GM12878 (cell line): Measurements from ENCODE around the gene SVOP. TPM values are rescaled to one million over a fixed set of nuclear protein-coding genes. Genes with fewer than 3 reads are reported as not detected.

Experiments
- ATAC-seq: fragments of 200-7000 bp; cut with Tn5 transposase; 3 replicates; pipeline ENCODE4 v1.9.1; 2020; ENCODE audit warnings: mild to moderate bottlenecking, moderate library complexity
- BruUV-seq: library from RNA; stranded (reverse); fragments of 400-500 nt; replicated peaks from 2 replicates; lab custom pipeline; 2021; lab: Mats Ljungman, UMichigan
- CTCF ChIA-PET: fragments of 300-600 bp; sonication (Branson Sonifier 250); formaldehyde crosslinking; extraction: SDS; loops from one replicate; lab custom pipeline; 2021; ENCODE audit warnings: inconsistent platforms; lab: Yijun Ruan, JAX
- POLR2A ChIA-PET: fragments of 350-600 bp; formaldehyde crosslinking; extraction: SDS; loops from one replicate; lab custom pipeline; 2021; ENCODE audit warnings: inconsistent platforms; lab: Charles Lee
- RAD21 ChIA-PET: fragments of 300-600 bp; sonication (Branson Sonifier 250); formaldehyde crosslinking; loops from one replicate; lab custom pipeline; 2023; ENCODE audit warnings: antibody characterized with exemption; ENCODE audit not compliant: unreplicated experiment; lab: Charles Lee
- SMC1A ChIA-PET: fragments of 300-600 bp; sonication (Branson Sonifier 250); formaldehyde crosslinking; loops from one replicate; lab custom pipeline; 2023; ENCODE audit not compliant: unreplicated experiment, uncharacterized antibody; lab: Charles Lee
- DNase-seq: peaks from one replicate; pipeline ENCODE4 v3.0.0-alpha.2; 2011; ENCODE audit warnings: low read depth, low spot score
- FAIRE-seq: peaks from 3 replicates; lab custom pipeline; 2011; peaks lifted over from hg19 to GRCh38; lab: Jason Lieb, UNC
- H2AFZ ChIP-seq: 2 replicates; pipeline ENCODE4 v1.6.0; 2011; ENCODE audit warnings: low read depth, low read length, control low read depth; ENCODE audit not compliant: control insufficient read depth
- H3K27ac ChIP-seq: 2 replicates; pipeline ENCODE4 v1.5.1; 2011; ENCODE audit warnings: control low read depth; ENCODE audit not compliant: control insufficient read depth, insufficient read depth
- H3K27me3 ChIP-seq, 2 experiments: replicated peaks in 1 of 2; 2 replicates each; pipeline versions ENCODE4 v1.6.0 to v1.6.1; 2011; ENCODE audit warnings: low read length in 1 of 2; ENCODE audit not compliant: control insufficient read depth in 2 of 2, insufficient read depth in 2 of 2
- H3K36me3 ChIP-seq, 2 experiments: 2 replicates each; pipeline ENCODE4 v1.5.1; 2011; ENCODE audit warnings: low read length in 1 of 2; ENCODE audit not compliant: control insufficient read depth in 2 of 2, insufficient read depth in 2 of 2
- H3K4me1 ChIP-seq: 2 replicates; pipeline ENCODE4 v1.6.1; 2011; ENCODE audit warnings: mild to moderate bottlenecking, low read length, moderate library complexity, mixed read lengths; ENCODE audit not compliant: control insufficient read depth, insufficient read depth
- H3K4me2 ChIP-seq: 2 replicates; pipeline ENCODE4 v1.6.0; 2011; ENCODE audit warnings: control low read depth; ENCODE audit not compliant: control insufficient read depth, insufficient read depth
- H3K4me3 ChIP-seq: fragments of 200-600 bp; sonication (generic); 2 replicates; pipeline ENCODE4 v1.5.1; 2016
- H3K79me2 ChIP-seq: 2 replicates; pipeline ENCODE4 v1.6.0; 2011; ENCODE audit warnings: low read length; ENCODE audit not compliant: control insufficient read depth, insufficient read depth
- H3K9ac ChIP-seq: 2 replicates; pipeline ENCODE4 v1.8.0; 2011; ENCODE audit warnings: low read length, control low read depth, mixed read lengths; ENCODE audit not compliant: control insufficient read depth, insufficient read depth
- H3K9me3 ChIP-seq: replicated peaks from 3 replicates; pipeline ENCODE4 v1.5.1; 2011; ENCODE audit warnings: mild to moderate bottlenecking, low read length; ENCODE audit not compliant: control insufficient read depth, insufficient read depth
- H4K20me1 ChIP-seq: 2 replicates; pipeline ENCODE4 v1.6.0; 2011; ENCODE audit not compliant: control insufficient read depth, insufficient read depth
- ASH2L ChIP-seq: fragments of 300-600, 200-600 bp; sonication (generic); IDR thresholded peaks from 2 replicates; pipeline ENCODE4 v1.6.1; 2017; ENCODE audit warnings: low read depth, mild to moderate bottlenecking, borderline replicate concordance
- BHLHE40 ChIP-seq, 2 experiments: fragments of 450-650 bp in 1 of 2; IDR thresholded peaks; 2 replicates each; pipeline ENCODE4 v1.6.1; 2011 to 2017; ENCODE audit warnings: low read depth in 2 of 2, borderline replicate concordance in 1 of 2, improper control_type of control experiment in 1 of 2, low read length in 1 of 2, mild to moderate bottlenecking in 1 of 2
- CHD2 ChIP-seq: IDR thresholded peaks from 2 replicates; pipeline ENCODE4 v1.6.1; 2011; ENCODE audit warnings: low read depth, low read length, improper control_type of control experiment, borderline replicate concordance
- CREM ChIP-seq: IDR thresholded peaks from 2 replicates; pipeline ENCODE4 v1.6.1; 2014; ENCODE audit warnings: antibody characterized with exemption, low read depth
- EP300 ChIP-seq, 2 experiments: fragments of 150-350 bp in 1 of 2; IDR thresholded peaks; 2 replicates each; pipeline ENCODE4 v1.6.1; 2011 to 2012; ENCODE audit warnings: low read depth in 2 of 2, low read length in 2 of 2, borderline replicate concordance in 1 of 2, improper control_type of control experiment in 1 of 2, inconsistent platforms in 1 of 2; ENCODE audit not compliant: control insufficient read depth in 1 of 2
- ESRRA ChIP-seq: IDR thresholded peaks from 2 replicates; pipeline ENCODE4 v1.6.1; 2012; ENCODE audit warnings: mild to moderate bottlenecking, low read length, improper control_type of control experiment
- ETV6 ChIP-seq, 2 experiments: fragments of 450-650 bp in 1 of 2; IDR thresholded peaks in 1 of 2; conservative IDR thresholded peaks in 1 of 2; 2 replicates each; pipeline ENCODE4 v1.6.1; 2014; ENCODE audit warnings: antibody characterized with exemption in 1 of 2, borderline replicate concordance in 1 of 2, low read depth in 1 of 2, mild to moderate bottlenecking in 1 of 2, moderate library complexity in 1 of 2
- FOXM1 ChIP-seq: IDR thresholded peaks from 2 replicates; pipeline ENCODE4 v1.6.1; 2012; ENCODE audit warnings: low read depth, mild to moderate bottlenecking, inconsistent platforms, low read length, moderate library complexity
- HDGF ChIP-seq: fragments of 450-650 bp; IDR thresholded peaks from 2 replicates; pipeline ENCODE4 v1.6.1; 2016; ENCODE audit warnings: antibody characterized with exemption
- IKZF1 ChIP-seq: fragments of 450-650 bp; conservative IDR thresholded peaks from 2 replicates; pipeline ENCODE4 v1.6.1; 2017; ENCODE audit warnings: antibody characterized with exemption, mild to moderate bottlenecking
- NR2F1 ChIP-seq: fragments of 450-650 bp; conservative IDR thresholded peaks from 2 replicates; pipeline ENCODE4 v1.6.1; 2017; ENCODE audit warnings: mild to moderate bottlenecking
- RAD21 ChIP-seq: IDR thresholded peaks from 2 replicates; pipeline ENCODE4 v1.6.1; 2011; ENCODE audit warnings: mild to moderate bottlenecking, low read depth, low read length, moderate library complexity; ENCODE audit not compliant: insufficient read depth
- SREBF1 ChIP-seq: IDR thresholded peaks from 2 replicates; pipeline ENCODE4 v1.6.1; 2012; ENCODE audit warnings: mild to moderate bottlenecking, low read length
- STAT1 ChIP-seq: fragments of 450-650 bp; conservative IDR thresholded peaks from 2 replicates; pipeline ENCODE4 v1.6.1; 2014; ENCODE audit warnings: antibody characterized with exemption, mild to moderate bottlenecking
- TAF1 ChIP-seq: IDR thresholded peaks from 2 replicates; pipeline ENCODE4 v1.6.1; 2011; ENCODE audit warnings: mild to moderate bottlenecking, low read depth, low read length, borderline replicate concordance
- TCF12 ChIP-seq: IDR thresholded peaks from 2 replicates; pipeline ENCODE4 v1.6.1; 2011; ENCODE audit warnings: low read depth, mild to moderate bottlenecking, low read length
- ZBTB4 ChIP-seq: fragments of 450-650 bp; formaldehyde crosslinking; IDR thresholded peaks from 2 replicates; pipeline ENCODE4 v1.4.0; 2022; ENCODE audit warnings: mild to moderate bottlenecking, moderate library complexity
- ZNF274 ChIP-seq: IDR thresholded peaks from one replicate; pipeline ENCODE4 v1.8.0; 2011; ENCODE audit not compliant: insufficient read length, insufficient read depth
- ZSCAN29 ChIP-seq: fragments of 450-650 bp; IDR thresholded peaks from 2 replicates; pipeline ENCODE4 v1.6.1; 2017; ENCODE audit warnings: mild to moderate bottlenecking, moderate library complexity
- WGBS: methylation state at CpG from one replicate; pipeline ENCODE4 v1.1.6; 2016; ENCODE audit warnings: low lambda C conversion rate; ENCODE audit not compliant: insufficient replicate concordance, insufficient coverage; ENCODE audit errors: missing lambda C conversion rate; 5-methylcytosine and 5-hydroxymethylcytosine counted together
- in situ Hi-C: fragments of 300-500 bp; cut with MboI; formaldehyde crosslinking; loops from 9 replicates; pipeline ENCODE4 v1.14.3; 2018; ENCODE audit warnings: mixed read lengths
- intact Hi-C: fragments of 100-400 bp; cut with micrococcal nuclease; formaldehyde crosslinking; loops from one replicate; pipeline ENCODE4 v1.14.2; 2022; ENCODE audit not compliant: unreplicated experiment
- polyA plus RNA-seq, 11 experiments: library from polyadenylated mRNA; depleted of rRNA in 4 of 11; unstranded in 6 of 11; stranded (reverse) in 5 of 11; fragments of >200 nt; fragmentation: Nextera tagmentation in 4 of 11; fragmentation: Illumina TruSeq in 1 of 11; extraction: Ambion mirVana in 4 of 11; extraction: Trizol in 1 of 11; gene quantifications; 1 replicate in 1 of 11; 2 replicates in 10 of 11; pipeline versions ENCODE4 v1.2.1 to v1.2.3, GENCODE V29; 2011 to 2016; ENCODE audit warnings: inconsistent platforms in 2 of 11, missing spikeins in 2 of 11, low read depth in 1 of 11
- total RNA-seq, 4 experiments: library from RNA; depleted of rRNA in 3 of 4; stranded (reverse); fragments of >200 nt in 3 of 4; fragmentation: Illumina TruSeq in 1 of 4; extraction: Trizol in 1 of 4; gene quantifications; 2 replicates each; pipeline versions ENCODE4 v1.2.1 to v1.2.3, GENCODE V29; 2013 to 2021
- TF ChIP-seq, protein P1 (sequence below): IDR thresholded peaks from 2 replicates; pipeline ENCODE4 v1.6.1; 2011; ENCODE audit warnings: low read depth, low read length, improper control_type of control experiment, borderline replicate concordance

SVOP gene
- total and polyA plus RNA-seq, 10 of the 15 experiments (the other 5 are each of a cell fraction or from before 2014, with no cell fraction given), result under 0.01 TPM; not detected in 9

- TF ChIP-seq, protein P1, sequence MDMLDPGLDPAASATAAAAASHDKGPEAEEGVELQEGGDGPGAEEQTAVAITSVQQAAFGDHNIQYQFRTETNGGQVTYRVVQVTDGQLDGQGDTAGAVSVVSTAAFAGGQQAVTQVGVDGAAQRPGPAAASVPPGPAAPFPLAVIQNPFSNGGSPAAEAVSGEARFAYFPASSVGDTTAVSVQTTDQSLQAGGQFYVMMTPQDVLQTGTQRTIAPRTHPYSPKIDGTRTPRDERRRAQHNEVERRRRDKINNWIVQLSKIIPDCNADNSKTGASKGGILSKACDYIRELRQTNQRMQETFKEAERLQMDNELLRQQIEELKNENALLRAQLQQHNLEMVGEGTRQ, result no peak
- TF ChIP-seq ZNF274 (no peak), EP300 (IDR thresholded peaks at IDR 0.05; ENCODE audit: borderline replicate concordance in 1 of 2, control insufficient read depth in 1 of 2, low read depth in 2 of 2, low read length in 2 of 2) (no peak)
Observed at GRCh38 chr12:108875682-108876361, 145.0 kb downstream of the SVOP start (continued).

DNA sequence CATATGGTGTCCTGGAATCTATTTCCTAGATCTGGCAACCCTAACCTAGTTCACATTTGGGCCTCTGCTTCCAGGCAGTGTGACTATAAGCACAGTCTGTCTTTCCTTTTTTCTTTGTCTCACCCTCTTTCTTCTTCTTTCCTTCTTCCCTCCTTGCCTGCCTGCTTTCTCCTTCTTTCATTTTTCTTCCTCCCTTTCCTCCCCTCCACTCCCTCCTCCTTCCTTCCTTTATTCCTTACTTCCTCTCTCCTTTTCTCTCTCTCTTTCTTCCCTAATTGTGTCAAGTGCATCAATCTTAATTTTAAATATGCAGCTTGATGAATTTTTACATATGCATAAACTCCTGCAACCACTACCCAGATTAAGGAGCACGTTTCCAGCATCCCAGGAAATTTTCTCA, 145.6 kb downstream of the SVOP start:
- ChIA-PET POLR2A (no interaction called here), CTCF (interaction anchor here (2.8 kb wide), 1 partner anchor 11 kb away, joined by 7 read pairs; no protein-coding TSS in a partner anchor), RAD21 (interaction anchor here (0.7 kb wide), 1 partner anchor 108 kb away, joined by 3 read pairs; no protein-coding TSS in a partner anchor), SMC1A (no interaction called here)
- Histone ChIP-seq H3K4me1 (no peaks in the 10 kb centered on the region), H3K79me2 (no peaks in the 10 kb centered on the region), H4K20me1 (no peaks in the 10 kb centered on the region), H3K4me2 (no peak overlapping the region), H3K9me3 (no peaks in the 10 kb centered on the region), H3K4me3 (no peak overlapping the region), H3K27ac (no peak overlapping the region), H3K9ac (no peak overlapping the region), H3K36me3 (no peaks in the 10 kb centered on the region), H2AFZ (no peak overlapping the region), H3K27me3 (no peaks in the 10 kb centered on the region)
- BruUV-seq, result no TSS peak
- FAIRE-seq (no peak), DNase-seq (no peak), ATAC-seq (no peak)
- in situ Hi-C loops (no loop called here), intact Hi-C loops (no loop called here)
- 5% methylated on average over 1 of the region's 1 CpG for WGBS
- no peak for TF ChIP-seq ASH2L
- no peak for TF ChIP-seq ESRRA
- TF ChIP-seq FOXM1, result no peak
- no peak for TF ChIP-seq STAT1
- no peak for TF ChIP-seq NR2F1
- TF ChIP-seq ZBTB4 (CRISPR knock-in tag), result no peak
- no peak for TF ChIP-seq TAF1
- no peak for TF ChIP-seq RAD21
- no peak for TF ChIP-seq IKZF1
- no peak for TF ChIP-seq CHD2
- TF ChIP-seq HDGF, result no peak
- no peak for TF ChIP-seq ZSCAN29
- no peak for TF ChIP-seq TCF12
- TF ChIP-seq CREM, result no peak
- TF ChIP-seq SREBF1, result no peak
- TF ChIP-seq BHLHE40 (IDR thresholded peaks at IDR 0.05; ENCODE audit: borderline replicate concordance in 1 of 2, low read depth in 2 of 2, low read length in 1 of 2), result no peak
- no peak for TF ChIP-seq ETV6 (conservative IDR thresholded peaks at IDR 0.05 in 1 of 2, IDR thresholded peaks at IDR 0.05 in 1 of 2; ENCODE audit: borderline replicate concordance in 1 of 2, low read depth in 1 of 2)
